Smooth muscle cell of the umbilical artery (primary cell): ENCODE results near the gene ZNF45. TPM values are rescaled to one million over a fixed set of nuclear protein-coding genes. Genes with fewer than 3 reads are reported as not detected.

ENCODE experiments used
- total RNA-seq: library from RNA; depleted of rRNA; stranded (reverse); fragments of >200 nt; gene quantifications from 2 replicates; pipeline ENCODE4 v1.2.3, GENCODE V29; 2014

ZNF45 gene
- 17.9 and 20.5 TPM in 2 replicates for total RNA-seq

GRCh38 chr19:43934985-43935708 lies at the start of gene ZNF45:
Gene ZNF45, minus strand, starts transcription at chr19:43935282. Its CDS starts 13,097 bp downstream, at chr19:43922185.

GRCh38 chr19:43983912-43984686 lies 49.0 kb upstream of the ZNF45 start, which contains the start of gene ZNF155:
Gene ZNF155, plus strand, starts transcription at chr19:43984188. Its CDS starts 4,356 bp downstream, at chr19:43988544.

GRCh38 chr19:43950834-43951645 lies 16.0 kb upstream of the ZNF45 start, which contains the start of gene ZNF221:
Gene ZNF221, plus strand, starts transcription at chr19:43951228. Its CDS starts 11,499 bp downstream, at chr19:43962727.

GRCh38 chr19:43883864-43884263 lies 51.2 kb downstream of the ZNF45 start, which contains the start of gene ZNF404:
Gene ZNF404, minus strand, starts transcription at chr19:43883964.

Other genes with a start within 250 kb of the ZNF45 start
- not detected in 2 replicates for gene IRGC, start 219.2 kb downstream of the ZNF45 start, total RNA-seq
- gene SMG9, start 180.3 kb downstream of the ZNF45 start, total RNA-seq: 9.8 and 16.6 TPM in 2 replicates
- gene KCNN4, start 154.3 kb downstream of the ZNF45 start, total RNA-seq: 0.30 and 1.0 TPM in 2 replicates
- 0.59 and 1.2 TPM in 2 replicates for gene LYPD5, start 132.8 kb downstream of the ZNF45 start, total RNA-seq
- gene ZNF283, start 108.0 kb downstream of the ZNF45 start, total RNA-seq: 16.7 and 22.9 TPM in 2 replicates
- gene ZNF404, start 51.3 kb downstream of the ZNF45 start, total RNA-seq: 5.3 and 5.9 TPM in 2 replicates
- 9.8 and 12.9 TPM in 2 replicates for gene ZNF221, start 15.9 kb upstream of the ZNF45 start, total RNA-seq
- 8.9 TPM in 2 replicates for gene ZNF155, start 48.9 kb upstream of the ZNF45 start, total RNA-seq
- 2.5 and 5.3 TPM in 2 replicates for gene ZNF230, start 67.7 kb upstream of the ZNF45 start, total RNA-seq
- 5.0 and 7.7 TPM in 2 replicates for gene ZNF222, start 90.1 kb upstream of the ZNF45 start, total RNA-seq
- gene ZNF223, start 116.8 kb upstream of the ZNF45 start, total RNA-seq: 4.7 and 5.3 TPM in 2 replicates
- gene ZNF284, start 136.9 kb upstream of the ZNF45 start, total RNA-seq: 3.0 and 3.3 TPM in 2 replicates
- 25.1 and 35.9 TPM in 2 replicates for gene ZNF224, start 159.1 kb upstream of the ZNF45 start, total RNA-seq
- 6.5 TPM in 2 replicates for gene ZNF225, start 178.1 kb upstream of the ZNF45 start, total RNA-seq
- 13.7 and 17.2 TPM in 2 replicates for gene ZNF234, start 206.3 kb upstream of the ZNF45 start, total RNA-seq
- 16.3 and 22.9 TPM in 2 replicates for gene ZNF226, start 229.8 kb upstream of the ZNF45 start, total RNA-seq